Activated CD8-positive, alpha-beta T cell treated with anti-CD3 and anti-CD28 coated beads for 36 hours (primary cell): ENCODE data around the gene ACCS. TPM values are rescaled to one million over a fixed set of nuclear protein-coding genes. Genes with fewer than 3 reads are reported as not detected.

Source experiments
- ATAC-seq: fragments of 200-7000 bp; cut with Tn5 transposase; one replicate; pipeline ENCODE4 v1.10.0; 2021; ENCODE audit warnings: mild to moderate bottlenecking, moderate library complexity
- CTCF ChIA-PET: fragments of 350-600 bp; sonication (Branson Sonifier 250); formaldehyde crosslinking; loops from one replicate; lab custom pipeline; 2021; ENCODE audit warnings: antibody characterized with exemption; lab: Charles Lee
- POLR2A ChIA-PET: fragments of 350-600 bp; sonication (Branson Sonifier 250); formaldehyde crosslinking; loops from one replicate; lab custom pipeline; 2021; ENCODE audit warnings: antibody characterized with exemption; lab: Charles Lee
- DNase-seq: peaks from one replicate; pipeline ENCODE4 v3.0.0-alpha.2; 2020
- H3K27ac Mint-ChIP-seq: one replicate; pipeline ENCODE4 v1.8.0; 2021; ENCODE audit warnings: mild to moderate bottlenecking, mixed read lengths
- H3K27me3 Mint-ChIP-seq: one replicate; pipeline ENCODE4 v1.8.0; 2021; ENCODE audit warnings: mixed read lengths
- H3K36me3 Mint-ChIP-seq: one replicate; pipeline ENCODE4 v1.8.0; 2021; ENCODE audit warnings: low read depth, mixed read lengths
- H3K4me1 Mint-ChIP-seq: one replicate; pipeline ENCODE4 v1.8.0; 2021; ENCODE audit warnings: low read depth, mixed read lengths
- H3K4me3 Mint-ChIP-seq: one replicate; pipeline ENCODE4 v1.8.0; 2021; ENCODE audit warnings: mild to moderate bottlenecking, moderate library complexity, mixed read lengths
- H3K9me3 Mint-ChIP-seq: one replicate; pipeline ENCODE4 v1.8.0; 2021; ENCODE audit warnings: mixed read lengths
- intact Hi-C: fragments of 100-400 bp; cut with micrococcal nuclease; formaldehyde crosslinking; loops from one replicate; pipeline ENCODE4 v1.10.0; 2022
- total RNA-seq, 2 experiments: library from RNA; stranded (reverse); gene quantifications; one replicate each; pipeline ENCODE4 v1.2.3, GENCODE V29; 2021
- TF ChIP-seq, protein P1 (sequence below): fragments of 200-600 bp; IDR thresholded peaks from one replicate; pipeline ENCODE4 v1.8.0; 2022; ENCODE audit warnings: antibody characterized with exemption, mild to moderate bottlenecking

The ACCS gene
- total RNA-seq, 2 experiments from 2014 or later: 6.7 to 7.1 TPM

DNA sequence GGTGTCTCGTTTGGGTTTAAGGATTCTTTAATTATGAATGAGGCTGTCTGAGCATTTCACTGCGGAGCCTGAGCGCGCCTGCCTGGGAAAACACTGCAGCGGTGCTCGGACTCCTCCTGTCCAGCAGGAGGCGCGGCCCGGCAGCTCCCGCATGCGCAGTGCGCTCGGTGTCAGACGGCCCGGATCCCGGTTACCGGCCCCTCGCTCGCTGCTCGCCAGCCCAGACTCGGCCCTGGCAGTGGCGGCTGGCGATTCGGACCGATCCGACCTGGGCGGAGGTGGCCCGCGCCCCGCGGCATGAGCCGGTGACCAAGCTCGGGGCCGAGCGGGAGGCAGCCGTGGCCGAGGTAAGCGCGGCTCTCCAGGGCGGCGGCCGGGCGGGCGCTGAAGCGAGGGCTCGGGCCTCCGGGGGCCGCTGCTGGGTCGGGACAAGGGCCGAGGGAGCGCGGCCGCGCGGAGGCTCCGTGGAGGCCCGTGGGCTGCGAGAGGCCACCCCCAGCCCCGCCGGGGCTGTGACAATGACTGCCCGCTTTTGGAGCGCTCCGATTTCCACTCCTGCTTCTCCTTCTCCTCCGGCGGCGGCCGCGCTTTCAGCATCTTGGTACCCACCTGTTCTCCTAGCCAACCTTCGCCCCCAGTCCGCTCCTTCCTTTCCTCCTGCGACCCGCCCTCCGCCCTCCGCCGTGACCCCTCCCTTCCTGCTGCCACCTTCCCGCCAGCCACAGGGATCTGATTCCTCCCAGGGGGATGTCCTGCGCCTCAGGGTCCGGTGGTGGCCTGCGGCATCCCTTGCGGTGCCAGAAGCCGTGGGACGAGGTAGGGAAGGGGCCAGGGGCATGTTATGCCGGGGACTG lies 29.7 kb downstream of the ACCS start, which contains the start of gene EXT2:
Gene EXT2, plus strand, starts transcription at position 173 of the 854 bp plus-strand sequence. CDS start 12,035 bp downstream, outside the sequence.
- ChIA-PET CTCF (interaction anchor here (0.6 to 5.3 kb wide), 22 partner anchors 9 to 439 kb away, joined by 3 to 108 read pairs (median 6); partner anchors contain the start of gene ACCS), POLR2A (interaction anchor here (0.6 to 1.2 kb wide), 2 partner anchors 9 to 505 kb away, joined by 3 to 5 read pairs; no protein-coding TSS in a partner anchor)
- DNase-seq: peak; percentile 87
- Mint-ChIP-seq H3K4me1 (peaks cover 34% of the 10 kb centered on the region), H3K4me3 (peak within 1 kb of the TSS; percentile 82), H3K9me3 (no peaks in the 10 kb centered on the region), H3K36me3 (peaks cover 2% of the 10 kb centered on the region), H3K27me3 (no peaks in the 10 kb centered on the region), H3K27ac (peak within 1 kb of the TSS; percentile 48)
- TF ChIP-seq, protein P1, sequence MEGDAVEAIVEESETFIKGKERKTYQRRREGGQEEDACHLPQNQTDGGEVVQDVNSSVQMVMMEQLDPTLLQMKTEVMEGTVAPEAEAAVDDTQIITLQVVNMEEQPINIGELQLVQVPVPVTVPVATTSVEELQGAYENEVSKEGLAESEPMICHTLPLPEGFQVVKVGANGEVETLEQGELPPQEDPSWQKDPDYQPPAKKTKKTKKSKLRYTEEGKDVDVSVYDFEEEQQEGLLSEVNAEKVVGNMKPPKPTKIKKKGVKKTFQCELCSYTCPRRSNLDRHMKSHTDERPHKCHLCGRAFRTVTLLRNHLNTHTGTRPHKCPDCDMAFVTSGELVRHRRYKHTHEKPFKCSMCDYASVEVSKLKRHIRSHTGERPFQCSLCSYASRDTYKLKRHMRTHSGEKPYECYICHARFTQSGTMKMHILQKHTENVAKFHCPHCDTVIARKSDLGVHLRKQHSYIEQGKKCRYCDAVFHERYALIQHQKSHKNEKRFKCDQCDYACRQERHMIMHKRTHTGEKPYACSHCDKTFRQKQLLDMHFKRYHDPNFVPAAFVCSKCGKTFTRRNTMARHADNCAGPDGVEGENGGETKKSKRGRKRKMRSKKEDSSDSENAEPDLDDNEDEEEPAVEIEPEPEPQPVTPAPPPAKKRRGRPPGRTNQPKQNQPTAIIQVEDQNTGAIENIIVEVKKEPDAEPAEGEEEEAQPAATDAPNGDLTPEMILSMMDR: peak; percentile 83
- intact Hi-C loops: loop anchor here (10.0 kb wide), 1 partner anchor 439 kb away; no protein-coding TSS in a partner anchor
- ATAC-seq: peak; percentile 95

DNA sequence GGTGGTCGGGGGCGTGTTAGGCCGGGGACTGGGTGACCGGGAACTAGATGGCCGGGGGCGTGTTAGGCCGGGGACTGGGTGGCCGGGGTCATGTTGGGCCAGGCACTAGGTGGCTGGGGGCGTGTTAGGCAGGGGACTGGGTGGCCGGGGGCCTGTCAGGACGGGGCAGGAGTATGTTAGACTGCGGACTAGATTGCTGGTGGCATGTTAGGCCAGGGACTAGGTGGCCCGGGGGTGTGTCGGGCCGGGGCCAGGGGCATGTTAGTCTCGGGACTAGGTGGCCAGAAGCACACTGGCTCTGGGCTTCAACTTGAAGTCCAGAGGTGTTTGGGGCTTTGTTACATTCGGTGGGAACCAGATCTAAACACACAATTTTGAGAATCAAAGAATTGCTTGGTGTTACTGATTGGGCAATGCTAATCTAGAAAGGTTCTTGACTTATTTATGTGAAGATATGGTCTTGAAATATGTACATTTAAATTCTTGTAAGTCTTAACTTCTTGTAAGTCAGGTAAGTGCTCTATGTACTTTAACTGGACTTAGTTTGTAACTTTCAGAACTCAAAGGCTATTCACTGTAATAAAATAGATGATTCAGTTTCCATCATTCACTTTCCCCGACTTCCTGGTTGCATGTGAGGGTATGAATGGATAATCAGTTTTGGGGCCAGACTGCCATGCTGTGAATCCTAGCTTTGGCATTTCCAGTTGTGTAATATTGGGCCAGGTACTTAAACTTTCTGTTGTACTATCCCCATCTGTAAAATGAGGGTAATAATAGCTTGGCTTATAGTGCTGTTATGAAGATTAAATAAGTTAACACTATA lies 30.5 kb downstream of the ACCS start:
- H3K27me3 Mint-ChIP-seq: no peaks in the 10 kb centered on the region
- peaks cover 2% of the 10 kb centered on the region for H3K36me3 Mint-ChIP-seq
- TF ChIP-seq, protein P1: no peak
- H3K9me3 Mint-ChIP-seq: no peaks in the 10 kb centered on the region
- DNase-seq: peak; percentile 10
- H3K27ac Mint-ChIP-seq: peak overlapping the region; percentile 48
- POLR2A ChIA-PET: no interaction called here
- intact Hi-C loops: loop anchor here (10.0 kb wide), 1 partner anchor 438 kb away; no protein-coding TSS in a partner anchor
- peak overlapping the region; percentile 82 for H3K4me3 Mint-ChIP-seq
- ATAC-seq: peak; percentile 21
- CTCF ChIA-PET: no interaction called here
- peaks cover 38% of the 10 kb centered on the region for H3K4me1 Mint-ChIP-seq

DNA sequence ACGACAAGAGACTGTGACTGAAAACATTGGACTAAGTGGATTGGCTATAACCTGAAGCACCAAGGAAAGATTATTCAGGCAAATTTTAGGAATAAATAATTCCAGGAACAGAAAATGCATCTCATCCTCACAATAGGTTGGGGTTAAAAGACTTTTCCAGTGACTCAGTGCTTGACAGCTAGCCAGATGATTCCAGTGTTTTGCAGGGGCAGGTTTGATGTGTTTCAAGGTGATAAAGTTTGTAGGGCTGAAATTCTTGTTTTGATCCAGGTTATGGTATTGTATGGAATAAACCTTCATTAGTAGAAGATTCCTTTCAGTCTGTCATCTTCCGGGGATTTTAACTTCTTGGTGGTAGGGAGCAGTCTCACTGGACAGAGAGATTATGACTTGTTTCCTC lies 31.8 kb downstream of the ACCS start:
- ChIA-PET CTCF (no interaction called here), POLR2A (interaction anchor here (0.6 kb wide), 1 partner anchor 19 kb away, joined by 3 read pairs; no protein-coding TSS in a partner anchor)

GRCh38 chr11:44101098-44101497 lies 35.0 kb downstream of the ACCS start:
- ChIA-PET CTCF (interaction anchor here (1.0 kb wide), 1 partner anchor 19 kb away, joined by 3 read pairs; no protein-coding TSS in a partner anchor), POLR2A (no interaction called here)
- ATAC-seq: no peak
- Mint-ChIP-seq H3K36me3 (peaks cover 4% of the 10 kb centered on the region), H3K9me3 (no peaks in the 10 kb centered on the region), H3K27ac (no peak overlapping the region), H3K27me3 (no peaks in the 10 kb centered on the region), H3K4me3 (no peak overlapping the region), H3K4me1 (peaks cover 40% of the 10 kb centered on the region)
- intact Hi-C loops: no loop called here
- TF ChIP-seq, protein P1: no peak
- DNase-seq: no peak

More for the DNA sequence above, 31.8 kb downstream of the ACCS start:
- Mint-ChIP-seq H3K4me1 (peaks cover 40% of the 10 kb centered on the region), H3K27me3 (no peaks in the 10 kb centered on the region), H3K9me3 (no peaks in the 10 kb centered on the region), H3K36me3 (peaks cover 2% of the 10 kb centered on the region), H3K4me3 (no peak overlapping the region), H3K27ac (no peak overlapping the region)
- TF ChIP-seq, protein P1: no peak
- no peak for ATAC-seq
- no peak for DNase-seq
- intact Hi-C loops: loop anchor here (10.0 kb wide), 1 partner anchor 437 kb away; no protein-coding TSS in a partner anchor
